ENCODE results near the gene RSPH1.

Gene RSPH1

GRCh38 chr21:42513985-42514882, 18.2 kb upstream of the RSPH1 start:
- no peak for DNase-seq (ENCODE audit: low read depth)

GRCh38 chr21:42513151-42513984, 17.3 kb upstream of the RSPH1 start, which contains the start of gene SLC37A1:
SLC37A1 (plus strand) TSS chr21:42513852; CDS start chr21:42518455, 4,603 bp downstream.
- no peak for DNase-seq (ENCODE audit: low read depth)

- DNase-seq (ENCODE audit: low read depth) = no peak
Measured at GRCh38 chr21:42512346-42513034, 16.5 kb upstream of the RSPH1 start.

GRCh38 chr21:42509244-42509643, 13.2 kb upstream of the RSPH1 start:
- DNase-seq (ENCODE audit: low read depth) = no peak

- no peak for DNase-seq (ENCODE audit: low read depth)
Measured at GRCh38 chr21:42508371-42508770, 12.3 kb upstream of the RSPH1 start.

- DNase-seq (ENCODE audit: low read depth) = no peak
Measured at GRCh38 chr21:42507418-42507817, 11.4 kb upstream of the RSPH1 start.

- DNase-seq (ENCODE audit: low read depth) = no peak
Measured at GRCh38 chr21:42505090-42505726, 9.2 kb upstream of the RSPH1 start.

GRCh38 chr21:42503711-42504110, 7.7 kb upstream of the RSPH1 start:
- no peak for DNase-seq (ENCODE audit: low read depth)

- DNase-seq (ENCODE audit: low read depth) = no peak
Measured at GRCh38 chr21:42500736-42501135, 4.7 kb upstream of the RSPH1 start.

- no peak for DNase-seq (ENCODE audit: low read depth)
Measured at GRCh38 chr21:42500225-42500624, 4.2 kb upstream of the RSPH1 start.

GRCh38 chr21:42499444-42500112, 3.6 kb upstream of the RSPH1 start:
- DNase-seq (ENCODE audit: low read depth) = no peak

GRCh38 chr21:42498012-42498411, 2.0 kb upstream of the RSPH1 start:
- no peak for DNase-seq (ENCODE audit: low read depth)

GRCh38 chr21:42496839-42497202, 797 bp upstream of the RSPH1 start:
- no peak for DNase-seq (ENCODE audit: low read depth)

GRCh38 chr21:42495765-42496119, 282 bp downstream of the RSPH1 start:
- DNase-seq (ENCODE audit: low read depth) = no peak

GRCh38 chr21:42495027-42495426, 997 bp downstream of the RSPH1 start:
- no peak for DNase-seq (ENCODE audit: low read depth)

GRCh38 chr21:42493109-42494060, 2.6 kb downstream of the RSPH1 start:
- no peak for DNase-seq (ENCODE audit: low read depth)

GRCh38 chr21:42492201-42492600, 3.8 kb downstream of the RSPH1 start:
- DNase-seq (ENCODE audit: low read depth) = no peak

- DNase-seq (ENCODE audit: low read depth) = no peak
Measured at GRCh38 chr21:42491328-42491727, 4.7 kb downstream of the RSPH1 start.

- no peak for DNase-seq (ENCODE audit: low read depth)
Measured at GRCh38 chr21:42490720-42491119, 5.3 kb downstream of the RSPH1 start.

- no peak for DNase-seq (ENCODE audit: low read depth)
Measured at GRCh38 chr21:42489991-42490390, 6.0 kb downstream of the RSPH1 start.

All from GM04504 (cell line).